GM18511 (cell line): ENCODE measurements around the gene DCN.
"Not testable (repeated sequence)": the region's sequence is repeated elsewhere in the genome, so short reads cannot be mapped to it uniquely, and the experiment has no call there.

Experiments used
- ATAC-seq: cut with Tn5 transposase; IDR thresholded peaks from one replicate; pipeline ENCODE4 v1.9.1; 2021; ENCODE audit warnings: mild to moderate bottlenecking, moderate library complexity; ENCODE audit not compliant: unreplicated experiment

Gene DCN, protein sequence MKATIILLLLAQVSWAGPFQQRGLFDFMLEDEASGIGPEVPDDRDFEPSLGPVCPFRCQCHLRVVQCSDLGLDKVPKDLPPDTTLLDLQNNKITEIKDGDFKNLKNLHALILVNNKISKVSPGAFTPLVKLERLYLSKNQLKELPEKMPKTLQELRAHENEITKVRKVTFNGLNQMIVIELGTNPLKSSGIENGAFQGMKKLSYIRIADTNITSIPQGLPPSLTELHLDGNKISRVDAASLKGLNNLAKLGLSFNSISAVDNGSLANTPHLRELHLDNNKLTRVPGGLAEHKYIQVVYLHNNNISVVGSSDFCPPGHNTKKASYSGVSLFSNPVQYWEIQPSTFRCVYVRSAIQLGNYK

DNA sequence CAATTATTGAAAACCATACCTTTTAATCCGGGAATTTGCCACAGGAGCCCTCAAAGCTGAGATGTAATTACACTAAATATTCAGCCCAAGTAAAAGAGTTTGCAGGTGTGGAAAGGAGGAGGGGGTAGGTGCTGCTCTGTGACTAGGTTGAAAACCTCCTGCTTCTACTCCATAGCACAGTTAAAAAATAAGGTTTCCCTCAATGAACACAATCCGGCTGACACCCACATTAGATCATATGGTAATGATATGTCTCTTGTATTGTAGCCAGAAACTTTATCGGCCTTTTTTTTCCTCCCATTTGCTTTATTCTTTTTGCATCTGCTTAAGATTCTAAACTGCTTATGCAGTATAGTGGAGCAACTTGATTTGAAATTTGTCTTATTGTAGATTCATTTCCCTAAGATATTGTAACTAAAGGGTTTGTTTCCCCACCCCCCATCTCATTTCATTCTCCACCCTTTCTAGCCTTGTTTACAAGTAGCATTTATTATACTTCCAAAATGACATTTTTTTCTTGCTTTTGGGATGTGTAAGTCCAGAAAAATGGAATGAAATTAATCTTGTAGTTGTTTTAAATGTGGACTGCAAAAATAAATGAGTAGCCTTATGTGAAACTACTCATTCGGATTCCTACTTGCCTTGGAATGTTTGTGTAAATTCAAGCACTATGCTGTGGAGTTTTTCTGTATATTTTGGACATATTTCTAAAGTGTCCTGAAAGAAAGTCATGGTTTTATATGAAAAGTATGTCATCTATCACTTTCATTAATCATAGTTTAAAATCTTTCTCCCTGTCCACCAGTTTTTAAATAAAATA, at the start of gene DCN:
TSS of gene DCN (minus strand) at position 182 of the 820 bp plus-strand sequence. CDS start 4,265 bp downstream, outside the sequence.
- ATAC-seq, result no peak

DNA sequence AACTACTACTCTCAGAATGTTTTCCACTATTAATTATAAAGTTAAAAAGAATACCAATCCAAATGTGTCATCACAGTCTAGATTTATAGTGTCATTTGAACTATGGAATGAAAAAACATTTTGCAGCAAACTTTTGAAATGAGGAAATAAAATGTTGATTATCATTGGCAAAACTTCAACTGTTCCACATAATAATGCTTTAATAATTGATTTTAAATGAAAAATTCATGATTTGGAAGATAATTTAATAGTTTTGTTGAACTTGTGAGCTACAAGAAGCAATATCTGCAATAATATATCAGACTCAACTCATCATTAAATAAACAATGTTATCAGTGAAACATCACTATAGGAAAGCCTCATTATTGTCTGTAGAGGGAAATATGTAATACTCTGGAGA, 48.2 kb upstream of the DCN start:
- no peak for ATAC-seq

DNA sequence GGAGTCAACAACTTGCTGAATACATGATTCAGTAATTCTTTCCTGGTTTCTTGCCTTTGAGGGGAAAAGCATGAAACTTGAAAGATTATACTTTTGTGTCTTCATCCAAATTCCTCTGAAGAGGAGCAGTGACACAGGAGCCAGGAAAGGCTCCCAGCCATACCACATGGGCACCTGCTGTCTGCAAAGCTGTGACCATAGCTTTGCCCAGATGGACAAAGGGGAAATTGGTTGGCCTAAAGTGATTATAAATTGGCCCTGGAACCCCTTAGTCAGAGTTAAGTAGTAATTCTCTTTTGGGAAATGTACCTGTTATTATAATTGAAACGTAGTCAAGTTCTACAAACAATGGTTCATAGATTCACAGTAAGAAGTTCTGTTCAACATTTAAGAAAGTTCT, 44.3 kb upstream of the DCN start:
- ATAC-seq, result no peak

DNA sequence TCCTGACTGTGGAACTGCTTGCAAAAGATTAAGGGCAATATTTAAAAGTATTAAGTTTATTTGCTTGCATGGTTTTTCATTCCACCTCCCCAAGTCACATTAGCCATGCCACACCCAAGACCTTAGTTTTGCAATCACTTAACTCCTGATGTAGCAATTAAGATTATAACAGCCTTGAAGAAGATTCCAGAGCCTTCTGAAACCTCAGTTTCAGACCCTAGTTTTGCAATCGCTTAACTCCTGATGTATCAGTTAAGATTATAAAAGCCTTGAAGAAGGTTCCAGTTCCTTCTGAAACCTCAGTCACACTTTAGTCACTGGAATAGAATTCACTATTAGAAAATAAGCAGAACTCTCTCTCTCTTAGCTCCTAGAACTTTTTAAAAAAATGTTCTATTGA, 42.7 kb upstream of the DCN start:
- no peak for ATAC-seq

DNA sequence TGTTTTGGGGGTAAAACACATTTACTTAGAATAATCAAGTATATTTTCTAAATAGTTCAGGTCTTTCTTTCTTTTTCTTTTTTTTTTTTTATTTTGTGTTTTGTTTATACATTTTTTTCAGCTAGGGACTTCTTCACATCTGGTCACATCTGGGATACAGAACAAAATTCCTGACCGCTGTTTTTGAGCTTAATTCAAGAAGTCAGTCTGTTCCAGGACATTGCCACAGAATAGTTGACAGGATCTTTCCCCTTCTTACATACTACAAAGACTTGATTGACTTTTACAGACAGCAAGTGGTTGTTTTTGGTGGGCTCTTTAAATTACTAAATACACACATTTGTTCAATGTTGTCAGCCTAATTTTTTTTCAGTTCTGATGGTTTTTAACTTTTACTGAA, 41.8 kb upstream of the DCN start:
- ATAC-seq, result no peak

DNA sequence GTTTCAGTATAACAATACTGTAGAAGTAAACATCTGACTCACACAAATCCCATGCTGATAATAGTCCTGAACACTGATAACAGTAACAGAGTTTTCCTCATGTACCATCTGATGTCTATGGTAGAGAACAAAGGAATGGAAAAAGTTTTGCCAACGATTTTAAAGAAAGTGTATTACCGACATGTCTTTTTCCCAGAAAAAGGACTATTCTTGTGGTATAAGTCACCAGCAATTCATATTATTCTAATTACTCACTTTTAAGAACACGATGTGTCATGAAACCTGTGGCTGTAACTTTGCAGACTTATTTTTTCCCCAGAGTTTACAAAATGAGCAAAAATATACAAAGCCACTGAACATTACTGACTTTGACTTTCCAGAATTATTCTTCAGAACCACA, 40.1 kb upstream of the DCN start:
- no peak for ATAC-seq

DNA sequence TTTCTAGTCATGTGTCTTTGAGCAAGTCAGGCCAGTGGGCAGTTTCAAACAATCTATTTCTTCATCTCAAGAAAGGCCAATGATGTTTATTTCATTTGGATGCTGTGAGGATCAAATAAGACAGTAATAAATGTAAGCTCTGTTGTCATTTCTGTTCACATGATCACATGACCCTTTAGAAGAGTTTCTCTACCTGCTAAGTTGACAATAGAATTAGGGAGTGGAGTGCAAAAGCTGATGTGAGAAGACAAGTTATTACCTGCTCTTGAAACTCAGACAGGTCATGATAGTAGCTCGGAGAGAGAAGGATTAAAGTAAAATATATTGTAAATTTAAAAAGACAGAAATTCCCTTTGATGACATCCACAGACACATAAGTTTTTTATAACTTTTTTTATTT, 37.3 kb upstream of the DCN start:
- ATAC-seq, result no peak

DNA sequence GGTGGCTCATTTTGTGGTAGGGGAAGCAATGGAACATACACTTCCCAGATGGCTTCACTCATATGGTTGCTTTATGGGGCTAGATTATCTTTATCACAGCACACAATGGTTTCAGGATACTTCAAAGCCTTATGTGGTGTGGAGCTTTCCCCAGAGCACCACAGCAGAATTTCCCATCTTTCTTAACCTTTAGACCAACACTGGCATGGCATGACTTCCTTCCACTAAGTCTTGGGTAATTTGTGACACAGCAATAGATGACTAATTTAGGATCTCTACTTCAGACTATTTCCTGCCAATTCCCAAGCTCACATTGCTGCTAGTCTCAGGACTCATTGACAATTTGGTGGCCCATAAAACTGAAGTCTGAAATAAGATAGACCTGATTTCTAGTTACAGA, 36.9 kb upstream of the DCN start:
- no peak for ATAC-seq

DNA sequence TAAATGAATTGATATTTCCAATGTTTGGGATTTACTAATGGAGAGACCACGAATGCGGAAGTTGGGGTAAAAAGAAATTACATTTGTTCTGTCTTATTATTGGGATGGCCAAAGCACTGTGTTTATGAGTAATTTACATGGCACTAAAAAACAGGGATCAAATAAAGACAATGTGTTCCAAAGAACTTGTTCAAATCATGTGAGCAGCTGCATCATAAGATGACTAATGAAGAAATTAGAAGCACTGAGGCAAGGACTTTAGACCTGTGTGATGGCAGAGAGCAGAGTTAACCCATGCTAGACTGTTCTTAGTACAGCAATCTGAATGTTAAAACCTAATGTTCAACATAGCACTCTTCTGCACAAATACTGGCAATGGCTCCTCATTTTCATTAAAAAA, 34.3 kb upstream of the DCN start:
- no peak for ATAC-seq

DNA sequence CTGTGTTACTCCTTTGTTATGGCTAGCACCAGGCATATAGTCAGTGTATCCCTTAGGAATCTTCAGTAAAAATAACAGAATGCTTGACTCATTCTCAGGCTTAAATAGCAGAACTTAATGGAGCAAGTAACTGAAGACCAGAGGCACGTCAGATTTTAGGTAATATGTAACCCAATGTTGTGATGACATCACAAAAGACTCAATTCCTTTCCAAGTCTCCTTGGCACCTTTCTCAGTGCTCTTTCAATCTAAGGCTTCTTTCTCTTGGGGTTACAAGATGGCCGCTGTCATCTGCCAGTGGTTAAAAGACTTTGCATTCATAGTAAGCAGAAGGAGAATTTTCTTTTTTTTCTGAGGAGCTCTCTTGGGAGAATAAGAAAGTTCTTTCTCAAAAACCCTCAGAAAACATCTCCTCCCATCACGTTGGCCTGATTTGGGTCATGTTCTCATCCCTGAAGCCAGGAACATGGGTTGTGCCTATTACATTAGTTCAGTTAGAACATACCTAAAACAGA, 33.4 kb upstream of the DCN start:
- no peak for ATAC-seq

DNA sequence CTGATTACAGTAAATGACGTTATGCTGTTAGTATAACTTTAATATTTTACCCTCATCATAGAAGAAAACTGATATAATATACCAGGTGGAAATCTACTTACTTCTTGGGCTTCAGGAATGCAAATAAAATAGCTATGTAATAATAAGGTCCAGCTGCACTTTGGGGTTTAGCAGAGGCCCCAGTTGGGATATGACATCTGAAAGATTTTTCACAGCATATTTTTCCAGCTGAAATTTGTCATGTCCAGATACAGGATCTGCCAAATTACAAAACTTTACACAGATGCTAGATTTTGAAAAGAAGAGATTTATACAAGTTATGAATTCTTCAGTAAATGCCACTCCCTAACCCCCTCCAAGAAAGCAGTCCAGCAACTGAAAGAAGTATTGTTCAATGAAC, 29.2 kb upstream of the DCN start:
- ATAC-seq, result no peak

DNA sequence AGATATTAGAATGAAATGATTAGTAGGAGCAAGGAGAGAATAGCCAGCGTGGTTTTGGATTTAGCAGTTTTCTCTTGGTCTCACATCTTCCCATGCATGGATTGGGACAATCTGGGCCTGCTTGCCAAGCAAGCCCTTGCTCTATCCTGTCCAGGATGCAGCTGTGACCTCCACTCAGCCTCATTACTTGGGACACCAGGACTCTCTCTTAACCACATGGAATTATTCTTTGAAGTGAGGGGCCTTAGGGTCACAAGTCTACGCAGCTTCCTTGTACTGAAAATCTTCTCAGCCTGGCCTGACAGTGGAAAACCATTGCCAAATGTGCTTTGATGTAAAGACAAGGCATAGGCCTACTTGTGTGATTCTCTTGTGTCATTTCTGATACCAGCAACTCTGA, 28.0 kb upstream of the DCN start:
- no peak for ATAC-seq

DNA sequence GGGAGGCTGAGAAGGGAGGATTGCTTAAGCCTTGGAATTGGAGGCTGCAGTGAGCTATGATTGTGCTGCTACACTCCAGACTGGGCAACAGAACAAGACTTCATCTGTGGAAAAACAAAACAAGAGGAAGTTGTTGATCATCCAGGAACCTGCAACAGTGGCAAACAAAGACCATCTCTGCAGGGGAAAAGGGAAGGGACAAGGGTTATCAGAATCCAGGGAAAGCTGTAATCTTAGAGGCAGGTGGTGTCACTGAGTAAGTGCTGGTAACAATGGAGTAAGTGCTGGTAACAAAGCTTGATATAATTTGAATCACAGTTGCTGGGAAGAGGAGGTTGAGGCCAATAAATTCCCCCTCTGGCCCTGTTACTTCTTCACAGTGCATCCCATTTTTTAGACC, 27.5 kb upstream of the DCN start:
- ATAC-seq, result no peak

DNA sequence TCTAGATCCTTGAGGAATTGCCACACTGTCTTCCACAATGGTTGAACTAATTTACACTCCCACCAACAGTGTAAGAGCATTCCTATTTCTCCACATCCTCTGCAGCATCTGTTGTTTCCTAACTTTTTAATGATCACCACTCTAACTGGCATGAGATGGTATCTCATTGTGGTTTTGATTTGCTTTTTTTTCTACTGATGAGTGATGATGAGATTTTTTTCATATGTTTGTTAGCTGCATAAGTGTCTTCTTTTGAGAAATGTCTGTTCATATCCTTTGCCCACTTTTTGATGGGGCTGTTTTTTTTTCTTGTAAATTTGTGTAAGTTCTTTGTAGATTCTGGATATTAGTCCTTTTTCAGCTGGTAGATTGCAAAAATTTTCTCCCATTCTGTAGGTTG, 24.7 kb upstream of the DCN start:
- not testable (repeated sequence) for ATAC-seq

DNA sequence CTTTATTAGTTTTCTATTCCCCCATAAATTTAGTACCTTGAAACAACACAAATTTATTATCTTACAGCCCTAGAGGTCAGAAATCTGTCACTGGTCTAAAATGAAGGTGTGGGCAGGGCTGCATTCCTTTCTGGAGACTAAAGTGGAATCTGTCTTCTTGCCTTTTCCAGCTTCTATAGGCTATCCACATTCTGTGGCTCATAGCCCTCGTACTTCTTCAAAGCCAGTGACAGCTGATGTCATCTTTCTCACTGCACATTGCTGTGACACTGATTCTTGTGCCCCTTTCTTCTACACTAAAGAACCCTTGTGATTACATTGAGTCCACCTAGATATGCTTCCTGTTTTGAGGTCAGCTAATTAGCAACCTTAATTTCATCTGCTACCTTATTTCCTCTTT, 23.2 kb upstream of the DCN start:
- no peak for ATAC-seq

DNA sequence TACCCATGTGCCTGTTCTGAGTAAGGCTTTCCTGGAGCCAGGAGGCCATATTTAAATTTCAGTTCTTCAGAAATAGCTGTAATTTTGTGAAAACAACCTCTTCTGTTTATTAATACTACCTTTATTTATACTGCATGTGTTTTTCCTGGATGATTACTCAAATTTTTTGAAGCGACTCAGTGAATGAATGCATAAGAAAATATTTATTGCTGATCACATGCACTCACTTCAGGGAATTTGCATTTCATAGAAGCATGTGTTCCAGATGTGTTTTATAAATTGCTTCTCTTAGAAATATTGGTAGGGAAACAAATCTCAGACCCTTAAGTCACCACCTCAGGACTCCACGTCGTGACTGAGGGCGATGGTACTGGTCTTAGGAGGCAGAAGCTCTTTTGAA, 21.8 kb upstream of the DCN start:
- no peak for ATAC-seq

DNA sequence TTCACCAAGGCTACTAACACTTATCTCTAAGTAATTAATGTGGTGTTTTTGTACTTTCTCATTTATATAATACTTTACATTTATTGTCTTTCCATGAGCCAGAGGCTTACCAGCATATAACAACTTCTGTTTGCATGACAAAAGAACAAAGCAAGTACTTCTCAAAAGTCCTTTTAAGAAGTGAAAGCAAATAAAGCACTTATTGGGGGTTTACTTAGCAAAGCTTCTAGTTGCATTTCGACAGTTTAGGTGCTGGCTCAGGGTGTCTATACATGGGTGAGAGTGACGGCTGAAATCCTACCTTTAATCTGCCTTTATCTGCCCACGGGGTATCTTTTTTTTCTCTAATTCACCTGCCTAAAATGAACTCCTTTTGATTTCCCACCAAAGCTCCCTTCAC, 21.0 kb upstream of the DCN start:
- ATAC-seq, result no peak

DNA sequence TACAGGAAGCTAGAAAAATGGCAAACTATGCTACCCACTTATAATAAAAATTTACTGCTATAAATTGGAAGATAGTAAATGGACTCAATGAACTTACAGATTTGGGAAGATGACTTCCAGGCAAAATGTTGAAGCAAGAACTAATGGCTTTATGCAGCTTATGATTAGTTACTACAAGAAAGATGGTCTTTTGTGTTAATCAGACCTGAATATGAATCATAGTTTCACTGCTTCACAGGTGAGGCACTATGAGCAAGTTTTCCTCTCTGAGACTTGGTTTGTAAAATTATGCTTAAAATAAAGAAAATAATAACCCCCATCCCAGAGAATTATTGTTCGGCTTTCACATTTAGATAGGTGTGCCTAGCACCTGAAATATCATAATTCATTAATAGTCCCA, 19.8 kb upstream of the DCN start:
- no peak for ATAC-seq

DNA sequence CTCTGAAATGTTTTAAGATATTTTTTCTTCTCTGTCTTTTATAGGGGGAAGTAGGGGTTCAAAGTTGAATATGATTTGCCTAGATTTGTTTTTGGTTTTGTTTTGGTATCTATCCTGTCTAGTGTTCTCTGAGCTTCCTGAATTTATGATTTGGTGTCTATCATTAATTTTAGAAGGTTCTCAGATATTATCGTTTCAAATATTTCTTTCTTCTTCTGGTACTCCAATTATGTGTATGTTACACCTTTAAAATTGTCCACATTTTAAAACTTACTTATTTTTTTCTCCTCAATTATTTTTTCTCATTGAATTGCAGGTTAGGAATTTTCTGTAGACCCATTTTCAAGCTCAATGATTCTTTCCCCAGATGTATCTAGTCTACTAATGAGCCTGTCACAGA, 13.8 kb upstream of the DCN start:
- ATAC-seq, result no peak

DNA sequence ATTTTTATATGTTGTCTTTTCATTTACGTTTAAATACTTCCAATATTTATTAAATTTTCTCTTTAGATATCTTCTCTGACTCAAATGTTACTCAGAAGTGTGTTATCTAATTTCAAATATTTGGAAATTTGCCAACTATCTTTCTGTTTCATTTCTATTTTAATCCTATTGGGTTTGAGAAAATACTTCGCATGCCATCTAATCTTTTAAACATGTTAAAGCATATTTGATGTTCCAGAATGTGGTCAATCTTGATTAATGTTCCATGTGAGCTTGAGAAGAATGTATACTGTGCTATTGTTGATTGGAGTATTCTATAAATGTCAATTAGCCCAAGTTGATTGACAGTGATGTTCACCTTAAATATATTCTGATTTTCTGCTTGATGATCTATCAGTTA, 11.9 kb upstream of the DCN start:
- ATAC-seq, result no peak

DNA sequence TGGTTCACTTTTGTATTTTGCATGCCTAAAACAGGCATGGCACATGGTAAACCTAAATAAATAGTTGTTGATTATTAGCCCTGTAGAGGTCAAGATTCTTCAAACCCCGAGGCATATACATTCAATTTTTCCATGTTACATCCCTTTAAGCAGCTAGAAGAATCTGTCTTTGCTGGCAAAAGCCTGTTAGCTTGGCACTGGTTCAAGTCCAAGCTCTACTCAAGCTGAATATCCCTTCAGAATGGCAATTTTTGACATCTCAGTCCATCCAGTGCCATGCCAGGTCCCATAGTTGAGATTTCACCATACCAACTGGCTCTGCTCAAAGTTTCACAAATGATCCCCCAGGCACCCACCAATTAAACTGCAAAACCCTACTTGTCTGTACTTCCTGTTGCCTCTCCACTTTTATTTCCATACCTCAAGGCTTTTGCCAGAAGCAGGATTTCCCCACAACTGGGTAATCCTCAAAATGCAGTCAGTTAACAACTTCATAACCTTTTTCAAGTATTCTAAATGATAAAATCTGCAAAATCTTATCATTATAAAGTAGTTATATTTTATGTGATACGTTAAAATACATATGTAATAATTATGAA, 9.0 kb upstream of the DCN start:
- no peak for ATAC-seq

DNA sequence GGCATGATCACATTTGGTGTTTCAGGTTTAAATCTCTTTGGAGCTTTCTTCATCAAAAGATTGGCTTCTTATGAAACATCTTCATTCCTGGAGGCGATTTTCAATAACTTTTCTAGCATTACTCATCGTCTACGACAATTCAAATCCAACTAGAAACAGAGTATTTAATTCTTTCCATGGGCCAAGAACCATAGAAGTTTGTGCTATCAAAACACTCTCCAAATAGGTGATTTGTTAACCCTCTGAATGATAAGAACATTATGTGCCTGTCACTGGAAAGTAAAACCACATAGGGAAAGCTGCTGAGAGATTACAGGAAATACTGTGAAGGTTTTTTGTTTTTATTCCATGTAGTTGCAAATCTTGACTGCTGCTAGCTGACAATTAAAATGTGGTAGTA, 6.9 kb upstream of the DCN start:
- ATAC-seq, result no peak
